Measurements from ENCODE around the gene VPS39. TPM values are rescaled to one million over a fixed set of nuclear protein-coding genes. Genes with fewer than 3 reads are reported as not detected.

The VPS39 gene
- total and polyA plus RNA-seq, 2 of the 13 experiments (the other 11 are each of a cell fraction or from before 2014, with no cell fraction given): 22.9 to 32.0 TPM

- TF ChIP-seq SAP130 (CRISPR knock-in tag; IDR thresholded peaks at IDR 0.05; ENCODE audit: low read depth): peak; percentile 22; the same call in 1 of the 2 replicates
- 0 out of 2 replicates have a peak, but pooled peaks have one; percentile 14 for TF ChIP-seq ARID5B (CRISPR knock-in tag; IDR thresholded peaks at IDR 0.05)
- TF ChIP-seq MED1 (CRISPR knock-in tag; IDR thresholded peaks at IDR 0.05): 0 out of 2 replicates have a peak, but pooled peaks have one; percentile 17
- no peak for TF ChIP-seq PAF1 (CRISPR knock-in tag; IDR thresholded peaks at IDR 0.05)
- peak; percentile 26; the same call in 1 of the 2 replicates for TF ChIP-seq CBX5 (CRISPR knock-in tag; IDR thresholded peaks at IDR 0.05; ENCODE audit: borderline replicate concordance)
- 0 out of 2 replicates have a peak, but pooled peaks have one; percentile 31 for TF ChIP-seq ARNT2 (CRISPR knock-in tag; IDR thresholded peaks at IDR 0.05; ENCODE audit: low read depth)
- peak; percentile 29; the same call in 1 of the 2 replicates for TF ChIP-seq SALL1 (CRISPR knock-in tag; IDR thresholded peaks at IDR 0.05)
- peak; percentile 48 for TF ChIP-seq ZNF687 (CRISPR knock-in tag; IDR thresholded peaks at IDR 0.05)
- TF ChIP-seq BRD4 (CRISPR knock-in tag; IDR thresholded peaks at IDR 0.05): no peak
- TF ChIP-seq PATZ1 (CRISPR knock-in tag; IDR thresholded peaks at IDR 0.05): peak; percentile 52; the same call in 1 of the 2 replicates
- TF ChIP-seq ZNF280D (CRISPR knock-in tag; IDR thresholded peaks at IDR 0.05): 0 out of 2 replicates have a peak, but pooled peaks have one; percentile 17
- TF ChIP-seq ZNF710 (CRISPR knock-in tag; IDR thresholded peaks at IDR 0.05; ENCODE audit: borderline replicate concordance): 0 out of 2 replicates have a peak, but pooled peaks have one; percentile 27
Measured at GRCh38 chr15:42133886-42134502, 74.1 kb downstream of the VPS39 start (continued).

Measured in HepG2 (cell line).